ENCODE measurements around the gene CWF19L1. TPM values are rescaled to one million over a fixed set of nuclear protein-coding genes. Genes with fewer than 3 reads are reported as not detected.

CWF19L1 gene
- total and polyA plus RNA-seq, 2 of the 13 experiments (the other 11 are each of a cell fraction or from before 2014, with no cell fraction given), result 13.6 to 42.1 TPM

DNA sequence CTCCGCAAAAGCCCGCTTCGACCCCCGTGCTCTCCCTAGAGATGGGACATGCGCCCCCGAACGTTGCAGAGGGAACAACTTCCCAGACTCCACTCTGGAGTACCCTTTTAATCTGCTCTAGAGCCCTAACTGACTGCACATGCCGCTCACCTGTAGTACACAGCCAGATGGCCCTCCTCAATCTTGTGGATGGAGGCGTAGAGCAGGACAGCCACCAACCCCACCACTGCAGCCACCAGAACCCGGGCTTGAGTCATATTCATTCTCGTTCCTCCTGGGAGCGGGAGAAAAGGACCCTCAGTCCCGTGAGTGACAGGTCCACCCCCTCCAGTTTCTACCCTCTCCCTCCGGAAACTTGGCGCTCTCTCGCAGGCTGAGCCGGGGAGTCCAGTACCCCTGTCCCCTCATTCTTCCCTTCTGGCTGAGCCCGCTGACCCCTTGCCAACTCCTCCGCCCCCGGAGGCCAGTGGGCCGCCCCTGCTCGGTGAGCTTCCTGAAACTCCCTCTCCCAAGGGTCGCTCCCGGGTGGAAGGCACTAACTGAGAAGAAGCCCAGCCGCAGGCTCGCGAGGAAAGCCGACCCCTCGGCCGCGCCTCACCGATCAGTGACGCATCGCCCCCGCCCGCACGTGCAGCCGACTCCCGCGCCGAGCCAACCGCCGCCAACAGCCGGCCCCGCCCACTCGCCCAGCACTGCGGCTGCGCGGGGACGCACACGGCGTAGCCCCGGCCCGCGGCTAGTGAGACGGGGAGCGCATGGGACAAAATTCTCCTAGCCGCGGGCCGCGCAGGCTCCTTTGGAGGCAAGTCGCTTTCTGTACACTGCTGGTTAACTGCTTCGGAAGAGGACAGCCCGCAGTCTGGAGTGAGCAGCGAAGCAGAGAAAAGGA is 81.8 kb downstream of the CWF19L1 start, which contains the start of gene ERLIN1 (continued):
- TF ChIP-seq, protein P1, sequence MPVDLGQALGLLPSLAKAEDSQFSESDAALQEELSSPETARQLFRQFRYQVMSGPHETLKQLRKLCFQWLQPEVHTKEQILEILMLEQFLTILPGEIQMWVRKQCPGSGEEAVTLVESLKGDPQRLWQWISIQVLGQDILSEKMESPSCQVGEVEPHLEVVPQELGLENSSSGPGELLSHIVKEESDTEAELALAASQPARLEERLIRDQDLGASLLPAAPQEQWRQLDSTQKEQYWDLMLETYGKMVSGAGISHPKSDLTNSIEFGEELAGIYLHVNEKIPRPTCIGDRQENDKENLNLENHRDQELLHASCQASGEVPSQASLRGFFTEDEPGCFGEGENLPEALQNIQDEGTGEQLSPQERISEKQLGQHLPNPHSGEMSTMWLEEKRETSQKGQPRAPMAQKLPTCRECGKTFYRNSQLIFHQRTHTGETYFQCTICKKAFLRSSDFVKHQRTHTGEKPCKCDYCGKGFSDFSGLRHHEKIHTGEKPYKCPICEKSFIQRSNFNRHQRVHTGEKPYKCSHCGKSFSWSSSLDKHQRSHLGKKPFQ (CRISPR knock-in tag; IDR thresholded peaks at IDR 0.05; ENCODE audit: insufficient replicate concordance), result no peak
- TF ChIP-seq, protein P2, sequence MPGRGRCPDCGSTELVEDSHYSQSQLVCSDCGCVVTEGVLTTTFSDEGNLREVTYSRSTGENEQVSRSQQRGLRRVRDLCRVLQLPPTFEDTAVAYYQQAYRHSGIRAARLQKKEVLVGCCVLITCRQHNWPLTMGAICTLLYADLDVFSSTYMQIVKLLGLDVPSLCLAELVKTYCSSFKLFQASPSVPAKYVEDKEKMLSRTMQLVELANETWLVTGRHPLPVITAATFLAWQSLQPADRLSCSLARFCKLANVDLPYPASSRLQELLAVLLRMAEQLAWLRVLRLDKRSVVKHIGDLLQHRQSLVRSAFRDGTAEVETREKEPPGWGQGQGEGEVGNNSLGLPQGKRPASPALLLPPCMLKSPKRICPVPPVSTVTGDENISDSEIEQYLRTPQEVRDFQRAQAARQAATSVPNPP (CRISPR knock-in tag; IDR thresholded peaks at IDR 0.05), result peak; percentile 76; the same call in 1 of the 2 replicates
- TF ChIP-seq, protein P3, sequence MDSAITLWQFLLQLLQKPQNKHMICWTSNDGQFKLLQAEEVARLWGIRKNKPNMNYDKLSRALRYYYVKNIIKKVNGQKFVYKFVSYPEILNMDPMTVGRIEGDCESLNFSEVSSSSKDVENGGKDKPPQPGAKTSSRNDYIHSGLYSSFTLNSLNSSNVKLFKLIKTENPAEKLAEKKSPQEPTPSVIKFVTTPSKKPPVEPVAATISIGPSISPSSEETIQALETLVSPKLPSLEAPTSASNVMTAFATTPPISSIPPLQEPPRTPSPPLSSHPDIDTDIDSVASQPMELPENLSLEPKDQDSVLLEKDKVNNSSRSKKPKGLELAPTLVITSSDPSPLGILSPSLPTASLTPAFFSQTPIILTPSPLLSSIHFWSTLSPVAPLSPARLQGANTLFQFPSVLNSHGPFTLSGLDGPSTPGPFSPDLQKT (CRISPR knock-in tag; IDR thresholded peaks at IDR 0.05; ENCODE audit: borderline replicate concordance), result no peak
- TF ChIP-seq TBL1XR1 (IDR thresholded peaks at IDR 0.05; ENCODE audit: borderline replicate concordance, low read length, partially characterized antibody) (peak; percentile 40), MAF1 (CRISPR knock-in tag; IDR thresholded peaks at IDR 0.05; ENCODE audit: borderline replicate concordance) (peak; percentile 73; the same call in 1 of the 2 replicates), DPF2 (CRISPR knock-in tag; IDR thresholded peaks at IDR 0.05; ENCODE audit: borderline replicate concordance, low read depth) (no peak), KAT7 (CRISPR knock-in tag; IDR thresholded peaks at IDR 0.05; ENCODE audit: borderline replicate concordance) (peak; percentile 94; the same call in 1 of the 2 replicates), ZNF546 (CRISPR knock-in tag; conservative IDR thresholded peaks at IDR 0.05) (peak; percentile 95), ZNF83 (CRISPR knock-in tag; IDR thresholded peaks at IDR 0.05; ENCODE audit: borderline replicate concordance) (peak; percentile 27; the same call in 1 of the 2 replicates)
- TF ChIP-seq, protein P4, sequence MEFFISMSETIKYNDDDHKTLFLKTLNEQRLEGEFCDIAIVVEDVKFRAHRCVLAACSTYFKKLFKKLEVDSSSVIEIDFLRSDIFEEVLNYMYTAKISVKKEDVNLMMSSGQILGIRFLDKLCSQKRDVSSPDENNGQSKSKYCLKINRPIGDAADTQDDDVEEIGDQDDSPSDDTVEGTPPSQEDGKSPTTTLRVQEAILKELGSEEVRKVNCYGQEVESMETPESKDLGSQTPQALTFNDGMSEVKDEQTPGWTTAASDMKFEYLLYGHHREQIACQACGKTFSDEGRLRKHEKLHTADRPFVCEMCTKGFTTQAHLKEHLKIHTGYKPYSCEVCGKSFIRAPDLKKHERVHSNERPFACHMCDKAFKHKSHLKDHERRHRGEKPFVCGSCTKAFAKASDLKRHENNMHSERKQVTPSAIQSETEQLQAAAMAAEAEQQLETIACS (CRISPR knock-in tag; IDR thresholded peaks at IDR 0.05), result peak; percentile 60
- TF ChIP-seq, protein P5, sequence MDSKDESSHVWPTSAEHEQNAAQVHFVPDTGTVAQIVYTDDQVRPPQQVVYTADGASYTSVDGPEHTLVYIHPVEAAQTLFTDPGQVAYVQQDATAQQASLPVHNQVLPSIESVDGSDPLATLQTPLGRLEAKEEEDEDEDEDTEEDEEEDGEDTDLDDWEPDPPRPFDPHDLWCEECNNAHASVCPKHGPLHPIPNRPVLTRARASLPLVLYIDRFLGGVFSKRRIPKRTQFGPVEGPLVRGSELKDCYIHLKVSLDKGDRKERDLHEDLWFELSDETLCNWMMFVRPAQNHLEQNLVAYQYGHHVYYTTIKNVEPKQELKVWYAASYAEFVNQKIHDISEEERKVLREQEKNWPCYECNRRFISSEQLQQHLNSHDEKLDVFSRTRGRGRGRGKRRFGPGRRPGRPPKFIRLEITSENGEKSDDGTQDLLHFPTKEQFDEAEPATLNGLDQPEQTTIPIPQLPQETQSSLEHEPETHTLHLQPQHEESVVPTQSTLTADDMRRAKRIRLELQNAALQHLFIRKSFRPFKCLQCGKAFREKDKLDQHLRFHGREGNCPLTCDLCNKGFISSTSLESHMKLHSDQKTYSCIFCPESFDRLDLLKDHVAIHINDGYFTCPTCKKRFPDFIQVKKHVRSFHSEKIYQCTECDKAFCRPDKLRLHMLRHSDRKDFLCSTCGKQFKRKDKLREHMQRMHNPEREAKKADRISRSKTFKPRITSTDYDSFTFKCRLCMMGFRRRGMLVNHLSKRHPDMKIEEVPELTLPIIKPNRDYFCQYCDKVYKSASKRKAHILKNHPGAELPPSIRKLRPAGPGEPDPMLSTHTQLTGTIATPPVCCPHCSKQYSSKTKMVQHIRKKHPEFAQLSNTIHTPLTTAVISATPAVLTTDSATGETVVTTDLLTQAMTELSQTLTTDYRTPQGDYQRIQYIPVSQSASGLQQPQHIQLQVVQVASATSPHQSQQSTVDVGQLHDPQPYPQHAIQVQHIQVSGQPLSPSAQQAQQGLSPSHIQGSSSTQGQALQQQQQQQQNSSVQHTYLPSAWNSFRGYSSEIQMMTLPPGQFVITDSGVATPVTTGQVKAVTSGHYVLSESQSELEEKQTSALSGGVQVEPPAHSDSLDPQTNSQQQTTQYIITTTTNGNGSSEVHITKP (CRISPR knock-in tag; IDR thresholded peaks at IDR 0.05; ENCODE audit: low read depth), result peak; percentile 19; the same call in 1 of the 2 replicates
- TF ChIP-seq, protein P6, sequence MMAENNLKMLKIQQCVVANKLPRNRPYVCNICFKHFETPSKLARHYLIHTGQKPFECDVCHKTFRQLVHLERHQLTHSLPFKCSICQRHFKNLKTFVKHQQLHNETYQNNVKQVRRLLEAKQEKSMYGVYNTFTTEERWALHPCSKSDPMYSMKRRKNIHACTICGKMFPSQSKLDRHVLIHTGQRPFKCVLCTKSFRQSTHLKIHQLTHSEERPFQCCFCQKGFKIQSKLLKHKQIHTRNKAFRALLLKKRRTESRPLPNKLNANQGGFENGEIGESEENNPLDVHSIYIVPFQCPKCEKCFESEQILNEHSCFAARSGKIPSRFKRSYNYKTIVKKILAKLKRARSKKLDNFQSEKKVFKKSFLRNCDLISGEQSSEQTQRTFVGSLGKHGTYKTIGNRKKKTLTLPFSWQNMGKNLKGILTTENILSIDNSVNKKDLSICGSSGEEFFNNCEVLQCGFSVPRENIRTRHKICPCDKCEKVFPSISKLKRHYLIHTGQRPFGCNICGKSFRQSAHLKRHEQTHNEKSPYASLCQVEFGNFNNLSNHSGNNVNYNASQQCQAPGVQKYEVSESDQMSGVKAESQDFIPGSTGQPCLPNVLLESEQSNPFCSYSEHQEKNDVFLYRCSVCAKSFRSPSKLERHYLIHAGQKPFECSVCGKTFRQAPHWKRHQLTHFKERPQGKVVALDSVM (CRISPR knock-in tag; IDR thresholded peaks at IDR 0.05), result peak; percentile 81
- TF ChIP-seq, protein P7, sequence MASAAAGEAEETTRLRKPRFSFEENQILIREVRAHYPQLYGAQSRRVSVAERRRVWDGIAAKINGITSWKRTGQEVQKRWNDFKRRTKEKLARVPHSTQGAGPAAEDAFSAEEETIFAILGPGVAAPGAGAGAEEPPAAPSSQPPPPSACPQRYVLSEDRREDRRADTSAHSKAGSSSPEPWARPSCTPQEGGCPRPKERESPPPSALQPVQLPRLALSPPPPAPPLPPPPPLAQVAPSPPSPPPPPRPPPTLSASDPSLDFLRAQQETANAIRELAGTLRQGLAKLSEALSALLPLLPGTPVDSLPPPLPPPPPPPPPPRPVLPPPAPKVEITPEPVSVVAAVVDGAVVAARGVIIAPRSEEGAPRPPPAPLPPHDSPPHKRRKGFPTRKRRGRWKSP (CRISPR knock-in tag; IDR thresholded peaks at IDR 0.05), result peak; percentile 87

All from HepG2 (cell line).